Measurements from ENCODE around the gene MDFI.
"Not testable (repeated sequence)": the region's sequence is repeated elsewhere in the genome, so short reads cannot be mapped to it uniquely, and the experiment has no call there.

Gene MDFI

GRCh38 chr6:41602864-41603608, 35.2 kb upstream of the MDFI start:
- peak; percentile 45 to 54 for DNase-seq (ENCODE audit: low read depth in 2 of 2)

GRCh38 chr6:41604006-41604405, 34.3 kb upstream of the MDFI start:
- no peak for DNase-seq (ENCODE audit: low read depth in 2 of 2)

- no peak for DNase-seq (ENCODE audit: low read depth in 2 of 2)
These were observed 32.6 kb upstream of the MDFI start for GRCh38 chr6:41605649-41606048.

- no peak for DNase-seq (ENCODE audit: low read depth in 2 of 2)
These were observed 31.2 kb upstream of the MDFI start for GRCh38 chr6:41607036-41607435.

- no peak for DNase-seq (ENCODE audit: low read depth in 2 of 2)
These were observed 30.5 kb upstream of the MDFI start for GRCh38 chr6:41607736-41608135.

- DNase-seq (ENCODE audit: low read depth in 2 of 2) = no peak
These were observed 29.7 kb upstream of the MDFI start for GRCh38 chr6:41608443-41609151.

- no peak for DNase-seq (ENCODE audit: low read depth in 2 of 2)
These were observed 23.6 kb upstream of the MDFI start for GRCh38 chr6:41614715-41615114.

GRCh38 chr6:41615311-41615710, 23.0 kb upstream of the MDFI start:
- DNase-seq (ENCODE audit: low read depth in 2 of 2) = no peak

- no peak for DNase-seq (ENCODE audit: low read depth in 2 of 2)
These were observed 19.7 kb upstream of the MDFI start for GRCh38 chr6:41618598-41618997.

- not testable (repeated sequence) for DNase-seq (ENCODE audit: low read depth in 2 of 2)
These were observed 19.1 kb upstream of the MDFI start for GRCh38 chr6:41619193-41619592.

GRCh38 chr6:41621367-41621766, 16.9 kb upstream of the MDFI start:
- DNase-seq (ENCODE audit: low read depth in 2 of 2) = no peak

GRCh38 chr6:41621802-41622201, 16.5 kb upstream of the MDFI start:
- no peak for DNase-seq (ENCODE audit: low read depth in 2 of 2)

GRCh38 chr6:41622206-41622988, 15.9 kb upstream of the MDFI start:
- DNase-seq (ENCODE audit: low read depth in 2 of 2) = no peak

- no peak for DNase-seq (ENCODE audit: low read depth in 2 of 2)
These were observed 14.9 kb upstream of the MDFI start for GRCh38 chr6:41623330-41623729.

- DNase-seq (ENCODE audit: low read depth in 2 of 2) = no peak
These were observed 13.5 kb upstream of the MDFI start for GRCh38 chr6:41624621-41625380.

GRCh38 chr6:41625442-41625841, 12.8 kb upstream of the MDFI start:
- DNase-seq (ENCODE audit: low read depth in 2 of 2) = no peak

GRCh38 chr6:41626022-41626421, 12.2 kb upstream of the MDFI start:
- no peak for DNase-seq (ENCODE audit: low read depth in 2 of 2)

- no peak for DNase-seq (ENCODE audit: low read depth in 2 of 2)
These were observed 11.4 kb upstream of the MDFI start for GRCh38 chr6:41626917-41627316.

- no peak for DNase-seq (ENCODE audit: low read depth in 2 of 2)
These were observed 9.1 kb upstream of the MDFI start for GRCh38 chr6:41629128-41629527.

GRCh38 chr6:41630069-41630468, 8.2 kb upstream of the MDFI start:
- DNase-seq (ENCODE audit: low read depth in 2 of 2) = no peak

- no peak for DNase-seq (ENCODE audit: low read depth in 2 of 2)
These were observed 7.3 kb upstream of the MDFI start for GRCh38 chr6:41630946-41631345.
